Raji (cell line): ENCODE data around the gene IL6ST.

Experiments
- POLR2A ChIP-seq: IDR thresholded peaks from 2 replicates; pipeline ENCODE4 v1.6.1; 2011; ENCODE audit warnings: low read depth, low read length, control low read depth; ENCODE audit not compliant: insufficient read depth

Gene IL6ST

DNA sequence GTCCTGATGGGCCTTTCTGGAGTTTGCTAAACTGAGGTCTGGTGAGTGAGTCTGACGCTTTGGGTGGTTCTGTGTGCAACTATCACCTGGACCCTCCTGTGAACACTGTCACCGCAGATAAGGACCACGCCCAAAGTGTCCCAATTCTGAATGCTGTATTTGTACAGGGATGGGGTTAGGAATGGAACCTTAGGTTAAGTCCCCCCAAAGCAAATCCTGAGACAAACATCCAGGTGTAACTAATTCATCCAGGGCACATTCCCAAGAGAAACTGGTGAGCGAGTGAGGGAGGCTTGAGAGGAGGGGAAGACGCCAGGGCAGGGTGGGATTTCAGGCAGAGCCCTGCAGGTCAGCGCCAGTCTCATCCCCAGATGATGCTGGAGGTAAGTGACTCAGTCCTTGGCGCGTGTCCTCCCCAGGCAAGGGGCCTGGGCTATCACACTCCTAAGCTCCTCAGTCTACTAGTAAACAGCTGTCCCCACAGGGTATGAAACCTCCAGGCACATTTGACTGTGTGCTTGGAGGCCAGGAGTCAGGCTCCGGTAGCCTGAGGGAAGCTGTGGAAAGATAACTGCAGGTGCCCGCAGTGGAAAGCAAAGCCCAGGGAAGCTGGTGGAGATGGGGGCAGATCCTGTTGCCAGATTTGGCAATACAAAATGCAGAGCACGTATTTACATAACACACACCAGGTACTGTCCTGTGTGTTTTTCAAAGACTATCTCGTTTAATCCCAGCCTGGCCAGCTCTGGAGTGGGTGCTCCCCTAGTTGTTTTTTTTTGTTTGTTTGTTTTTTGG is 66.7 kb downstream of the IL6ST start:
- no peak for TF ChIP-seq POLR2A

DNA sequence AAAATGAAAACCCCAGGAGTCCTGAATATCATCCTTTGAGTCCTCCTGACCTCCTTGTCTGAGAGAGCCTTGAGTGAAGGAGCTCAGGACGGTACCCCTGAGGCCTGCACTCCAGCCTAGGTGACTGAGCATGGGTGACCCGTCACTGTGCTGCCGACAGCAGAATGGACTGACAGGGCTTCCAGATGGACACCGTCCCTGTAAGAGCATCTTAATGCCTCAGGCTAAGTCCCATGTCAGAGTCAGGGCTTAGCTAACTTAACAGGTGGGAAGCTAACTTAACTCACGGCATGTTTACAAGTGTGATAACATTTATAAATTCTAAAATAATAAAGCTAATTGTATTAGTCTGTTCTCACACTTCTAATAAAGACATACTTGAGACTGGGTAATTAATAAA is 68.3 kb downstream of the IL6ST start:
- no peak for TF ChIP-seq POLR2A

DNA sequence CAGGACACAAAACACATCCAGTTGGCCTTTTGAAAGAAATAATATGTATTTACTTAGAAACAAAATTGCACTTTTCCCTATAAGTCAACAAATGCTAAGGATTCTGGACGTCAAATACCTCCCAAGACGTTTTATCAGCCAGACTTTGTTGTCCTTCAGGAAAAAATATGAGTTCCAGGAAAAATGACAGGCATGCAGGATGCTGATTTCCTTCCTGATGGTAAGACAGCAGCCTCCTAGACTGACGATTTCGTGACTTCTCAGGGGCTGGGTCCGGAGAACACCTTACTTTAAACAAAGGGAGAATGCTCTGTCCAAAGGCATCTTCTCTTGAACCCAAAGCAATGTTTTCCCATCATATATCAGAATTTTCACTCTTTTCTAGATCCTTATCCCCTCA is 69.1 kb downstream of the IL6ST start:
- no peak for TF ChIP-seq POLR2A

DNA sequence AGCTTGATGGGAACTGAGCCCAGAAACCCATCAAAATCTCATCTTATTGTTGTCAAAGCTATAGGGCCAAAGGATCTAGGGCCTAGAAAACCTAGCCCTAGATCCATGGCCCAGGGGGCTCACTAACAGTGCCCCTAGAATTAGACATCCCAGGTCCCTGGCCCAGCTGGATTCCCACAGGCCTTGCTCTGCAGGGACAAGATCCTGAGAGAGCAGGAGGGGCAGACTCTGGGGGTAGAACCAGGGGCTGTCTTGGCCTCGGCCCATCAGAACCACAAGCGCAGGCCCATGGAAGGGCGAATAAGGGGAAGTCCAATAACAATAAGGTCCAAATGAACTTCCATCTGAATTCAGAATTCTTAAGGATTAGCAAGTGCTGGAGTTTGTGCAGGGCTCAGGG is 69.6 kb downstream of the IL6ST start:
- TF ChIP-seq POLR2A = no peak

DNA sequence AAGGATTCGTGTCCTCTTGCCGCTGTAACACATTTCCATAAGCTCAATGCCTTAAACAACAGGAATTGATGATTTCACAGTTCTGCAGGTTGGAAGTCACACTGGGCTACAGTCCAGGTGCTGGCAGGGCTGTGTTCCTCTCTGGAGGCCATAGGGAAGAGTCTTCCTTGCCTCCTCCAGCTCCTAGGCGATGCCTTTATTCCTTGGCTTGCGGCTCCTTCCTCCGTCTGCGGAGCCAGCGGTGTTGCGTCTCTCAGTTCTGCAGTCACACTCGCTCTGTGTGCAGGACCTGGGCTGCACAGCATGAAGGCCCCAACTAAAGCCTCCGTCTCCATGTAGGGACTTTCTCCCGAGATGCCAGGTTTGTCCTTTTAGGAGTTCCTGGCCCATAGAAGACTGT is 70.0 kb downstream of the IL6ST start:
- no peak for TF ChIP-seq POLR2A

- TF ChIP-seq POLR2A = no peak
Observed at GRCh38 chr5:55923865-55924500, 70.8 kb downstream of the IL6ST start.

- no peak for TF ChIP-seq POLR2A
Observed at GRCh38 chr5:55923177-55923771, 71.5 kb downstream of the IL6ST start.

DNA sequence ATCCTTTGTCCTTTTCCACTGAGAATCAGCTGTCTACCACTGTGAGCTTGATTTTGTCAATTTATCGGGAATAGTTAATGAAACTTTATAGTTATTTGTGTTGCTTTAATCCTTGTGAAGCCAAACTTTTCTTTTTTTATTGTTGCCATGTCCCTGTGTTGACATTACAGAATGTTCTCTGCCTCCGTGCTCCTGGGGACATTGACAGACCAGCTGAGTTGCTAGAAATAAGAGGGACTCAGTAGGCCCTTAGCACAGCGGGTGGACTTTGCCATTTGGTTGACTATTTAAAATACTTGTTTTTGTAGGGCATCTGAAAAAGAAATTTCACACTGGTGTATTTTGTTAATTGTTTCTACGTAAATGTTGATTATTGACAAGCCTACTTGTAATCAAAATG is 73.1 kb downstream of the IL6ST start:
- no peak for TF ChIP-seq POLR2A

DNA sequence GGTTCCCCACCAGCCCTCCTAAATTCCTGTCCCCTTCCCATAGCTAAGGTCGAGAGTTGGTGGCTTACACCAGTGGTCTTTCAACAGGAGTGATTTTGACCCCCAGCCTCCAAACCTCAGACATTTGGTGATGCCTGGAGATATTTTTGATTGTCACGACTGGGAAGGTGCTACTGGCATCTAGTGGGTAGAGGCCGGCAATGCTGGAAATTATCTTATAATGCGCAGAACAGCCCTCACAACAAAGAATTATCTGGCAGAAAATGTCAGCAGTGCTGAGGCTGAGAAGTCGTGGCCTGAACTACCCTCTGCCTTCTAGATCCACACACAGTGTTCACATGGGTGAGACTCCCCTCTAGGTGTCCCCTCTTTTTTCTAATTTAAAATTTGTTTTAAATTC is 74.0 kb downstream of the IL6ST start:
- TF ChIP-seq POLR2A = no peak

- no peak for TF ChIP-seq POLR2A
Observed at GRCh38 chr5:55919625-55920024, 75.1 kb downstream of the IL6ST start.

DNA sequence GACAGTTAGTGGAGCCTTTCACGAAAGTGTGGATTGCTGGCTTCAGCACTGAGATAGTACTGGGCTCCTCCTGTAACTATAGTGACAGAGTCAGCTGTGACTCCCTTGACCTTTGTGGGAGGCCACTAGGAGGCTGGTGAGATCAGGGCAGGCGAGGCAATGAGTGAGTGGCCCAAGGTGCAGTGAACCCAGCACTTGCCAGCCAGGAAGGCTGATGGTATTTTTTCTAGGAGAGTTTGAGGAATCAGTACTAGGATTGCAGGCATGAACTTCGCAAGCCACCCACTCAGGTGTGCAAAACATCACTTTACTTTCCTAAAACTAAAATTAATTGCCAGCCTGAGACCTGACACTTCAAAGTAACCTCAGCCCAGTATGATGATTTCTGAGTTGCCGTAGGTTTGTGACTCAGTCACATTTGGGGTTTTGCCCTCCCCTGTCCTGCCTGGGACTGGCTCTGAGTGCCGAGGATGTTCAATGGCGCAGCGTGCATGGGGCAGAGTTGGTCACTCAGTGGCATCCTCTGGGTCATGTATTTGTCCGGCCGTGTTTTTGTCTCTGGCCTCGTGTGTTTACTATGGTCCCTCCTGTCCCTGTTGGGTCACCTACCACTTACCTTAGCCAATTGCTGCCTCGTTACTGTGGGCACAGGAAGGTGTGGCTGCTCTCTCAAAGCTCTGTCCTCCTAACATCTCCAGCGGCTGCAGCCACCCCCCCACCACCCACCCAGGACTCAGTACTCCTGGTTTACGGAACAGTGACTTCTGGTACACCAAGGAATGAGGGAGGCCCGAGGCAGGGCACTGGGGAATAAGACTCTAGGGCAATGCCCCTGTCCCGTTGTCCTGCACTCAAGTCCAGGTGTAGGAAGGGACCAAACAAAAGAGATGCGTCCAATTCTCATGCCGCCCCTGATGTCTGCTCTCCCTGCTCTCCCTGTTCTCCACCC is 76.4 kb downstream of the IL6ST start:
- no peak for TF ChIP-seq POLR2A

DNA sequence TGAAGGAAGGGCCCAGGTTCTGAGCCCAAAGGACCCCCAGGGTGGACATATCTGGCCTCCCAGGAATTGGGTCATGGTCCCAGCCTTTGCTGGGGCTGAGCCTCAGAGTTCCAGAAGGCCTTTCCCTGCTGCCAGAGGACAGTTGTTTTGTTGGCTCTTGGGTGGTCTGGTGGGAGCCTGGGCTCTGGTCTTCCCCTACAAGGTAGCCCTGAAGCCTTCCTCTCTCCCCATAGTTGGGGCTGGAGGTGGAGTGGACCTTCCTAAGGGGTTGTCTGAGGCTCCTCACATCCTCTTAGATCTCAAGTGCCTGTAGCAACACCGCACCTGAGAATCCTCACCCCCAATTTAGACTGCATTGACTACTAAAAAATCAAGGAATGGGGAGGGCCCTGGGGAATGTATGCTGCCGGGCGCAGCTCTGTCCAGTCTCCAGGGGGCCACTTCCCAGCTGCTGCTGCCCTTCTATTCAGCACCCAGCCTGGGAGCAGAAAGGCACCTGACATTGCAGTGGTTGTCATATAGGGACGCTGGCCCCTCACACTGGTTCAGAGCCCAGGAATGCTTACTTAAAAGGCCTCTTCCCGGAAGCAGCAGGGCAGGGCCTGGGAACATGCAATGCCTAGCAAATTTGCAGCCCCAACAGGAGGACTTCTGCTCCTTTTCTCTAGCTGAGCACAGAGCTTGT is 77.2 kb downstream of the IL6ST start:
- TF ChIP-seq POLR2A = no peak

DNA sequence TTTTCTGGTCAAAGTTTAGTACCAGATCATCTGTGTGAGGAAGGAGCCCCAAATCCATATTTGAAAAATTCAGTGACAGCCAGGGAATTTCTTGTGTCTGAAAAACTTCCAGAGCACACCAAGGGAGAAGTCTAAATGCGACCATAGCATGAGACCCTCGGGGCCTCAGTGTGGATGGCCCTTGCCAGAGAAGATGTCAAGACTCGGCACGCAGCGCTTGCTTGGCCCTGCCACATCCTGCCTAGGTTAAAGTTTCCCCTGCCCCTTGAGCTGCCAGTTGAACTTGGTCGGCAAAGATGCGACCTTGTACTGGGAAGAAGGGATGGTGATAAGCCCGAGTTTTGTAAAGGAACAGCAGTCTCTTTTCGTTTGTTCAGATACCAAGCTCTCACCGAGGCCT is 77.8 kb downstream of the IL6ST start:
- no peak for TF ChIP-seq POLR2A

GRCh38 chr5:55915783-55916182 is 79.0 kb downstream of the IL6ST start:
- TF ChIP-seq POLR2A = no peak

- TF ChIP-seq POLR2A = no peak
Observed at GRCh38 chr5:55914971-55915370, 79.8 kb downstream of the IL6ST start.
